IMR-90 (cell line): ENCODE data around the gene TSNAXIP1. TPM values are rescaled to one million over a fixed set of nuclear protein-coding genes. Genes with fewer than 3 reads are reported as not detected.

Source experiments
- ATAC-seq: fragments of 200-7000 bp; cut with Tn5 transposase; 2 replicates; pipeline ENCODE4 v1.9.1; 2020; ENCODE audit warnings: low read depth, mild to moderate bottlenecking, moderate library complexity
- Bru-seq: library from RNA; stranded (reverse); fragments of 400-500 nt; gene quantifications from one replicate; lab custom pipeline; 2021; lab: Mats Ljungman, UMichigan
- BruChase-seq, 2 experiments: library from RNA; stranded (reverse); fragments of 400-500 nt; gene quantifications; one replicate each; lab custom pipeline; 2021; lab: Mats Ljungman, UMichigan
- BruUV-seq: library from RNA; stranded (reverse); fragments of 400-500 nt; replicated peaks from 2 replicates; lab custom pipeline; 2021; lab: Mats Ljungman, UMichigan
- CTCF ChIA-PET: fragments of 300-600 bp; formaldehyde crosslinking; extraction: SDS; loops from one replicate; lab custom pipeline; 2021; ENCODE audit warnings: antibody characterized with exemption; lab: Yijun Ruan, JAX
- POLR2A ChIA-PET: fragments of 300-600 bp; sonication (Branson Sonifier 250); formaldehyde crosslinking; loops from one replicate; lab custom pipeline; 2022; ENCODE audit warnings: antibody characterized with exemption; ENCODE audit not compliant: unreplicated experiment; lab: Charles Lee
- DNase-seq: peaks from one replicate; pipeline ENCODE4 v3.0.0; 2013
- H2AFZ ChIP-seq: replicated peaks from 2 replicates; pipeline ENCODE3; 2013; ENCODE audit warnings: low read length, mild to moderate bottlenecking; ENCODE audit not compliant: poor library complexity
- H2AK5ac ChIP-seq: 2 replicates; pipeline ENCODE4 v1.6.1; 2013; ENCODE audit warnings: low read depth, low read length, inconsistent platforms
- H2AK9ac ChIP-seq: replicated peaks from 2 replicates; pipeline ENCODE3; 2013; ENCODE audit warnings: mild to moderate bottlenecking, low read depth, low read length, moderate library complexity; ENCODE audit not compliant: poor library complexity
- H2BK120ac ChIP-seq: 2 replicates; pipeline ENCODE4 v1.6.1; 2013; ENCODE audit warnings: low read depth, low read length, inconsistent platforms
- H2BK15ac ChIP-seq: 3 replicates; pipeline ENCODE4 v1.6.1; 2013; ENCODE audit warnings: low read depth, low read length, inconsistent platforms
- H2BK20ac ChIP-seq: 2 replicates; pipeline ENCODE4 v1.6.1; 2013; ENCODE audit warnings: low read depth, mild to moderate bottlenecking, inconsistent platforms, low read length, moderate library complexity
- H2BK5ac ChIP-seq: 2 replicates; pipeline ENCODE4 v1.6.1; 2013; ENCODE audit warnings: mild to moderate bottlenecking, low read depth, low read length, inconsistent platforms; ENCODE audit not compliant: poor library complexity, severe bottlenecking
- H3K14ac ChIP-seq: replicated peaks from 2 replicates; pipeline ENCODE4 v1.6.1; 2013; ENCODE audit warnings: low read depth, low read length, inconsistent platforms
- H3K18ac ChIP-seq: 2 replicates; pipeline ENCODE4 v1.6.1; 2013; ENCODE audit warnings: low read depth, low read length, control low read depth
- H3K23ac ChIP-seq: 2 replicates; pipeline ENCODE4 v1.6.1; 2013; ENCODE audit warnings: low read depth, low read length, inconsistent platforms
- H3K27ac ChIP-seq: 2 replicates; pipeline ENCODE4 v1.5.1; 2013; ENCODE audit warnings: mild to moderate bottlenecking, control low read depth, low read length; ENCODE audit not compliant: insufficient read depth
- H3K27me3 ChIP-seq: 2 replicates; pipeline ENCODE4 v1.6.1; 2013; ENCODE audit warnings: low read length; ENCODE audit not compliant: control insufficient read depth, insufficient read depth
- H3K36me3 ChIP-seq: 2 replicates; pipeline ENCODE4 v1.6.1; 2013; ENCODE audit warnings: low read length, mixed read lengths; ENCODE audit not compliant: control insufficient read depth, insufficient read depth
- H3K4ac ChIP-seq: 2 replicates; pipeline ENCODE4 v1.6.1; 2013; ENCODE audit warnings: low read depth, low read length, inconsistent platforms
- H3K4me1 ChIP-seq: 2 replicates; pipeline ENCODE4 v1.6.1; 2013; ENCODE audit warnings: low read length, mixed read lengths; ENCODE audit not compliant: control insufficient read depth, insufficient read depth
- H3K4me2 ChIP-seq: 2 replicates; pipeline ENCODE4 v1.6.1; 2013; ENCODE audit warnings: low read depth, mild to moderate bottlenecking, control low read depth, low read length, moderate library complexity
- H3K4me3 ChIP-seq: 2 replicates; pipeline ENCODE4 v1.5.1; 2013; ENCODE audit warnings: low read depth, mild to moderate bottlenecking, control low read depth, low read length, moderate library complexity; ENCODE audit not compliant: insufficient read depth
- H3K56ac ChIP-seq: 2 replicates; pipeline ENCODE4 v1.6.1; 2013; ENCODE audit warnings: low read length, inconsistent platforms; ENCODE audit not compliant: insufficient read depth; ENCODE audit errors: extremely low read depth
- H3K79me1 ChIP-seq, 2 experiments: 2 replicates each; pipeline ENCODE4 v1.6.1; 2013; ENCODE audit warnings: low read length in 2 of 2, inconsistent platforms in 1 of 2, low read depth in 1 of 2
- H3K9ac ChIP-seq: 2 replicates; pipeline ENCODE4 v1.6.1; 2013; ENCODE audit warnings: low read depth, low read length, control low read depth
- H3K9me1 ChIP-seq: 2 replicates; pipeline ENCODE4 v1.6.1; 2013; ENCODE audit warnings: low read length, inconsistent platforms; ENCODE audit not compliant: insufficient read depth
- H3K9me3 ChIP-seq: 2 replicates; pipeline ENCODE4 v1.6.1; 2013; ENCODE audit warnings: low read length; ENCODE audit not compliant: control insufficient read depth, insufficient read depth
- H4K20me1 ChIP-seq: 2 replicates; pipeline ENCODE4 v1.6.1; 2013; ENCODE audit warnings: low read length, inconsistent platforms; ENCODE audit not compliant: insufficient read depth
- H4K5ac ChIP-seq: 2 replicates; pipeline ENCODE4 v1.6.1; 2013; ENCODE audit warnings: mild to moderate bottlenecking, low read depth, low read length, control low read depth
- H4K8ac ChIP-seq, 2 experiments: 2 replicates each; pipeline ENCODE4 v1.6.1; 2013; ENCODE audit warnings: low read depth in 2 of 2, low read length in 2 of 2, control low read depth in 1 of 2, inconsistent platforms in 1 of 2
- H4K91ac ChIP-seq: 2 replicates; pipeline ENCODE4 v1.6.1; 2013; ENCODE audit warnings: low read depth, low read length, inconsistent platforms; ENCODE audit not compliant: insufficient read depth
- CEBPB ChIP-seq: IDR thresholded peaks from 2 replicates; pipeline ENCODE4 v1.6.1; 2012; ENCODE audit warnings: low read depth, low read length, improper control_type of control experiment
- CTCF ChIP-seq: conservative IDR thresholded peaks from 2 replicates; pipeline ENCODE4 v1.5.1; 2012; ENCODE audit warnings: mild to moderate bottlenecking, low read depth, low read length, improper control_type of control experiment
- MAZ ChIP-seq: IDR thresholded peaks from 2 replicates; pipeline ENCODE4 v1.6.1; 2012; ENCODE audit warnings: low read depth, mild to moderate bottlenecking, low read length, improper control_type of control experiment, moderate library complexity, borderline replicate concordance
- MXI1 ChIP-seq: IDR thresholded peaks from 2 replicates; pipeline ENCODE4 v1.6.1; 2012; ENCODE audit warnings: low read depth, mild to moderate bottlenecking, low read length, moderate library complexity, borderline replicate concordance
- NFE2L2 ChIP-seq: fragments of 150-350 bp; IDR thresholded peaks from 2 replicates; pipeline ENCODE4 v1.6.1; 2016; ENCODE audit warnings: low read depth, mild to moderate bottlenecking, low read length
- POLR2A ChIP-seq: IDR thresholded peaks from 2 replicates; pipeline ENCODE4 v1.6.1; 2012; ENCODE audit warnings: mild to moderate bottlenecking, low read depth, low read length
- USF2 ChIP-seq: fragments of 150-350 bp; IDR thresholded peaks from 2 replicates; pipeline ENCODE4 v1.6.1; 2017; ENCODE audit warnings: mild to moderate bottlenecking, antibody characterized with exemption, low read length, low read depth
- WGBS, 2 experiments: methylation state at CpG; one replicate each; pipeline versions ENCODE4 v1.1.5 to v1.1.7; 2013; ENCODE audit warnings: missing lambda C conversion rate in 2 of 2; ENCODE audit not compliant: insufficient read length in 1 of 2; ENCODE audit errors: extremely low coverage in 2 of 2; 5-methylcytosine and 5-hydroxymethylcytosine counted together
- dilution Hi-C: fragments of 300-500 bp; cut with HindIII; formaldehyde crosslinking; loops from one replicate; pipeline ENCODE4 v1.14.3; 2018; ENCODE audit warnings: low sequenced_read_pairs; ENCODE audit not compliant: unreplicated experiment
- in situ Hi-C: fragments of 300-500 bp; cut with MboI; formaldehyde crosslinking; loops from 3 replicates; pipeline ENCODE4 v1.14.3; 2019; ENCODE audit warnings: low sequenced_read_pairs, inconsistent platforms, mixed read lengths
- intact Hi-C: fragments of 100-400 bp; cut with micrococcal nuclease; formaldehyde crosslinking; loops from 2 replicates; pipeline ENCODE4 v1.10.0; 2022
- long read RNA-seq: library from polyadenylated mRNA; unstranded; transcript quantifications from one replicate; pipeline ENCODE4 v2.0.0, GENCODE V29; 2021; ENCODE audit not compliant: unreplicated experiment
- polyA plus RNA-seq, 3 experiments: library from polyadenylated mRNA; depleted of rRNA; stranded (reverse); fragments of >200 nt; gene quantifications; 2 replicates each; pipeline ENCODE4 v1.2.3, GENCODE V29; 2012; ENCODE audit warnings: low replicate concordance in 1 of 3
- total RNA-seq: library from RNA; depleted of rRNA; stranded (reverse); fragments of >200 nt; gene quantifications from 2 replicates; pipeline ENCODE4 v1.2.3, GENCODE V29; 2012; rRNA removed

Gene TSNAXIP1
- 0.56 and 0.72 TPM in 2 replicates for total RNA-seq
- 1.4 and 1.6 TPM in 2 replicates for polyA plus RNA-seq (2012; rRNA removed)
- polyA plus RNA-seq (2012; cell fraction: cytosol; rRNA removed), result 0.24 and 0.47 TPM in 2 replicates
- 16.6 and 18.9 TPM in 2 replicates for polyA plus RNA-seq (2012; cell fraction: nucleus; rRNA removed; ENCODE audit: low replicate concordance)
- Bru-seq, nascent RNA, result percentile 17 among the genes with signal in this experiment
- percentile 31 among the genes with signal in this experiment for BruChase-seq, experiment 1, labeled RNA remaining after a 6-hour chase
- percentile 20 among the genes with signal in this experiment for BruChase-seq, experiment 2, labeled RNA remaining after a 2-hour chase
- long read RNA-seq, partial matches to known transcripts, result 0 of 7 reads
- long read RNA-seq, other reads (novel, unspliced or antisense), result 6 of 7 reads

GRCh38 chr16:67806428-67807147, at the start of gene TSNAXIP1, which contains the start of gene RANBP10:
Gene TSNAXIP1 (plus strand): TSS chr16:67806889. CDS start chr16:67807150, 261 bp downstream.
Gene RANBP10 (minus strand): TSS chr16:67806560. CDS start chr16:67806536, 24 bp downstream.
- Histone ChIP-seq H2AFZ (peak within 1 kb of the TSS; percentile 96), H3K56ac (peak within 1 kb of the TSS; percentile 22), H2BK5ac (peak within 1 kb of the TSS; percentile 52), H4K5ac (no peak within 1 kb of the TSS), H3K79me1 (peaks cover 10 to 48% of the 10 kb centered on the region in 2 experiments), H3K9me3 (no peaks in the 10 kb centered on the region), H3K4me1 (peaks cover 6% of the 10 kb centered on the region), H3K9me1 (peaks cover 10% of the 10 kb centered on the region), H3K4me3 (peak within 1 kb of the TSS; percentile 76), H4K8ac (peak within 1 kb of the TSS; percentile 24 to 82; a peak in 2 of 4 replicates), H2BK20ac (no peak within 1 kb of the TSS; the same call in 1 of the 2 replicates), H4K20me1 (peaks cover 9% of the 10 kb centered on the region; the same call in 1 of the 2 replicates), H4K91ac (peak within 1 kb of the TSS; percentile 72), H3K36me3 (peaks cover 6% of the 10 kb centered on the region), H2BK120ac (peak within 1 kb of the TSS; percentile 79), H2AK5ac (peak within 1 kb of the TSS; percentile 87), H3K14ac (peak within 1 kb of the TSS; percentile 76), H3K27ac (peak within 1 kb of the TSS; percentile 59), H2AK9ac (peak within 1 kb of the TSS; percentile 99), H3K4ac (peak within 1 kb of the TSS; percentile 74), H2BK15ac (peak within 1 kb of the TSS; percentile 80; the same call in 1 of the 3 replicates), H3K18ac (no peak within 1 kb of the TSS), H3K23ac (peak within 1 kb of the TSS; percentile 95), H3K9ac (peak within 1 kb of the TSS; percentile 75), H3K27me3 (no peaks in the 10 kb centered on the region), H3K4me2 (peak within 1 kb of the TSS; percentile 98)
- in situ Hi-C loops (no loop called here), intact Hi-C loops (loop anchor here (5.0 to 10.0 kb wide), 3 partner anchors 89 to 282 kb away; partner anchors contain the start of genes GFOD2 and RIPOR1), dilution Hi-C loops (no loop called here)
- 0% methylated on average over 14 of the region's 54 CpGs; no CpG with 5 or more reads in 1 of the 2 experiments for WGBS, 2 experiments
- POLR2A ChIA-PET, result interaction anchor here (0.6 to 0.8 kb wide), 2 partner anchors 59 to 134 kb away, joined by 3 to 4 read pairs; no protein-coding TSS in a partner anchor
- DNase-seq (peak; percentile 99), ATAC-seq (peak; percentile 96)
- TF ChIP-seq USF2 (peak; percentile 0; the same call in 1 of the 2 replicates), MXI1 (peak; percentile 74), CEBPB (peak; percentile 87), CTCF (no peak), MAZ (peak; percentile 86; the same call in 1 of the 2 replicates), NFE2L2 (no peak), POLR2A (peak; percentile 82)
- CTCF ChIA-PET, result interaction anchor here (0.6 to 1.8 kb wide), 2 partner anchors 10 to 306 kb away, joined by 3 to 19 read pairs; no protein-coding TSS in a partner anchor
- no TSS peak for BruUV-seq
